HG03354 (cell line): ENCODE data around the gene TTC28.
"Not testable (repeated sequence)": the region's sequence is repeated elsewhere in the genome, so short reads cannot be mapped to it uniquely, and the experiment has no call there.

Experiments
- ATAC-seq: cut with Tn5 transposase; IDR thresholded peaks from one replicate; pipeline ENCODE4 v1.9.1; 2021; ENCODE audit warnings: mild to moderate bottlenecking; ENCODE audit not compliant: unreplicated experiment, poor library complexity, severe bottlenecking

Gene TTC28

GRCh38 chr22:28678778-28679610, 646 bp downstream of the TTC28 start:
- not testable (repeated sequence) for ATAC-seq

- not testable (repeated sequence) for ATAC-seq
Observed at GRCh38 chr22:28678170-28678569, 1.5 kb downstream of the TTC28 start.

- no peak for ATAC-seq
Observed at GRCh38 chr22:28674121-28674563, 5.5 kb downstream of the TTC28 start.

- ATAC-seq, result no peak
Observed at GRCh38 chr22:28670756-28671155, 8.9 kb downstream of the TTC28 start.

GRCh38 chr22:28670161-28670560, 9.5 kb downstream of the TTC28 start:
- ATAC-seq, result no peak

- no peak for ATAC-seq
Observed at GRCh38 chr22:28669387-28669786, 10.3 kb downstream of the TTC28 start.

- not testable (repeated sequence) for ATAC-seq
Observed at GRCh38 chr22:28663569-28663942, 16.1 kb downstream of the TTC28 start.

GRCh38 chr22:28658448-28658847, 21.2 kb downstream of the TTC28 start:
- ATAC-seq, result no peak

- ATAC-seq, result no peak
Observed at GRCh38 chr22:28656181-28656580, 23.5 kb downstream of the TTC28 start.

GRCh38 chr22:28650463-28650862, 29.2 kb downstream of the TTC28 start:
- ATAC-seq, result no peak

GRCh38 chr22:28648792-28649191, 30.8 kb downstream of the TTC28 start:
- no peak for ATAC-seq

- no peak for ATAC-seq
Observed at GRCh38 chr22:28647216-28647615, 32.4 kb downstream of the TTC28 start.

- no peak for ATAC-seq
Observed at GRCh38 chr22:28639321-28639720, 40.3 kb downstream of the TTC28 start.

- no peak for ATAC-seq
Observed at GRCh38 chr22:28637225-28637624, 42.4 kb downstream of the TTC28 start.

GRCh38 chr22:28630177-28630574, 49.5 kb downstream of the TTC28 start:
- ATAC-seq, result no peak

- no peak for ATAC-seq
Observed at GRCh38 chr22:28629420-28630176, 50.0 kb downstream of the TTC28 start.

GRCh38 chr22:28628766-28629165, 50.9 kb downstream of the TTC28 start:
- no peak for ATAC-seq

GRCh38 chr22:28627791-28628190, 51.8 kb downstream of the TTC28 start:
- no peak for ATAC-seq

GRCh38 chr22:28620244-28620922, 59.3 kb downstream of the TTC28 start:
- no peak for ATAC-seq

GRCh38 chr22:28619236-28619635, 60.4 kb downstream of the TTC28 start:
- ATAC-seq, result no peak
